NB4 (cell line): Measurements from ENCODE around the gene RIMS4.

Source experiments
- DNase-seq: peaks from one replicate; pipeline ENCODE4 v3.0.0; 2010; ENCODE audit warnings: low read depth
- H3K4me3 ChIP-seq: one replicate; pipeline ENCODE4 v1.5.1; 2011; ENCODE audit warnings: mild to moderate bottlenecking, low read depth, low read length, moderate library complexity
- CTCF ChIP-seq: IDR thresholded peaks from one replicate; pipeline ENCODE4 v1.5.1; 2012; ENCODE audit warnings: low read depth, low read length
- MYC ChIP-seq: IDR thresholded peaks from 2 replicates; pipeline ENCODE4 v1.6.1; 2011; ENCODE audit warnings: low read depth, low read length
- POLR2A ChIP-seq: IDR thresholded peaks from 2 replicates; pipeline ENCODE4 v1.6.1; 2011; ENCODE audit warnings: mild to moderate bottlenecking; ENCODE audit not compliant: insufficient read length; ENCODE audit errors: extremely low read depth
- TF ChIP-seq, protein P1 (sequence below): IDR thresholded peaks from 2 replicates; pipeline ENCODE4 v1.6.1; 2011; ENCODE audit warnings: low read depth, low read length

RIMS4 gene

GRCh38 chr20:44709797-44710196 lies 100.5 kb downstream of the RIMS4 start:
- H3K4me3 ChIP-seq = no peak overlapping the region
- no peak for DNase-seq
- TF ChIP-seq MYC (no peak), CTCF (no peak), POLR2A (no peak)
- TF ChIP-seq, protein P1, sequence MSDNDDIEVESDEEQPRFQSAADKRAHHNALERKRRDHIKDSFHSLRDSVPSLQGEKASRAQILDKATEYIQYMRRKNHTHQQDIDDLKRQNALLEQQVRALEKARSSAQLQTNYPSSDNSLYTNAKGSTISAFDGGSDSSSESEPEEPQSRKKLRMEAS = no peak

DNA sequence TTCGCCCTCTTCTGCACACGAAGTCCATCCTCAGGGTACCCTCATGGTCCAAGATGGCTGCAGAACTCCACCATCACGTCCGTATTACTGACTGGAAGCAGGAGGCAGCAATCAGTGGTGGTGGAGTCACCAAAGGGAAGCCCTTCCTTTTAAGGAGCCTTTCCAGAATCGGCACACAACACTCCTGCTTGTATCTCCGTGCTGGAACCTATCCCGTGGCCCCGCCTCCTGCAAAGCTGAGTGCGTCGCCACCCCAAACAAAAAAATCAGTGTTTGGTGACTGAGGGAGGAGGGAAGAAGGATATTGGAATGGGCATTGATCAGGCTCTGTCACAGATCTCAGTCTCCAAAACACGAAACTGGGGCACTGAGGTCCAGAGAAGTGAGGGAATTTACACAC lies 101.0 kb downstream of the RIMS4 start:
- DNase-seq = no peak
- H3K4me3 ChIP-seq = no peak overlapping the region
- no peak for TF ChIP-seq MYC
- no peak for TF ChIP-seq POLR2A
- no peak for TF ChIP-seq CTCF
- TF ChIP-seq, protein P1 = no peak

- H3K4me3 ChIP-seq = no peak overlapping the region
- no peak for DNase-seq
- TF ChIP-seq, protein P1 = no peak
- TF ChIP-seq POLR2A = no peak
Observed at GRCh38 chr20:44707018-44707579, 103.2 kb downstream of the RIMS4 start.

GRCh38 chr20:44706301-44707017 lies 103.9 kb downstream of the RIMS4 start:
- no peak for DNase-seq
- TF ChIP-seq MYC = no peak
- TF ChIP-seq POLR2A = no peak
- TF ChIP-seq, protein P1 = no peak
- TF ChIP-seq CTCF = no peak
- no peak overlapping the region for H3K4me3 ChIP-seq

GRCh38 chr20:44705364-44706094 lies 104.8 kb downstream of the RIMS4 start:
- no peak for TF ChIP-seq POLR2A
- TF ChIP-seq, protein P1 = no peak
- TF ChIP-seq MYC = no peak
- DNase-seq = no peak
- no peak overlapping the region for H3K4me3 ChIP-seq

DNA sequence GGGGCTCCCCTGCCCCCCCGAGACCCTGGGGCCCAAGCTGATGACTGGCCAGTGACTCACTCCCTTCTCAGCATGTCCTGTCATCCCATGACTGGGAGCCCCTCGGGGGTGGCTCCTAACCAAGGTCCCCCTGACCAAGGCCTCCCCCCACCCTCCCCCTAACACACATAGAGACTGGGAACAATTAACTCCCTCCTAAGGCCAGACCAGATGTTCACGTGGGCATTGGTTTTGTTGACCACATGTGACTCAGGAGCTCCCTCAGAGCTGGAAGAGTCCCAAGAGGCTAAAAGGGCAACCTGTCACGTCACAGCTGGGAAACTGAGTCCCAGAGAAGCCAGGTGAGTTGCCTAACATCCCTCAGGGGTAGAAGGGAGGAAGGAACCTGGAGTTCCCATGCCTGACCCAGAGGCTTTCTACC lies 105.8 kb downstream of the RIMS4 start:
- no peak for TF ChIP-seq CTCF
- TF ChIP-seq, protein P1 = peak; percentile 35
- no peak for TF ChIP-seq MYC
- no peak for TF ChIP-seq POLR2A
- peak; percentile 46 for DNase-seq
- no peak overlapping the region for H3K4me3 ChIP-seq
